GM12864 (cell line): Measurements from ENCODE around the gene HCRT.

Experiments
- DNase-seq: peaks from one replicate; pipeline ENCODE4 v3.0.0-alpha.2; 2011; ENCODE audit warnings: low read depth
- H3K4me3 ChIP-seq: 2 replicates; pipeline ENCODE4 v1.5.1; 2011; ENCODE audit warnings: mild to moderate bottlenecking, low read depth, low read length, control low read depth
- TF ChIP-seq, protein P1 (sequence below): IDR thresholded peaks from 2 replicates; pipeline ENCODE4 v1.5.1; 2011; ENCODE audit warnings: low read depth, mild to moderate bottlenecking, moderate library complexity, low read length, control low read depth, inconsistent platforms; ENCODE audit errors: missing control alignments

The HCRT gene

DNA sequence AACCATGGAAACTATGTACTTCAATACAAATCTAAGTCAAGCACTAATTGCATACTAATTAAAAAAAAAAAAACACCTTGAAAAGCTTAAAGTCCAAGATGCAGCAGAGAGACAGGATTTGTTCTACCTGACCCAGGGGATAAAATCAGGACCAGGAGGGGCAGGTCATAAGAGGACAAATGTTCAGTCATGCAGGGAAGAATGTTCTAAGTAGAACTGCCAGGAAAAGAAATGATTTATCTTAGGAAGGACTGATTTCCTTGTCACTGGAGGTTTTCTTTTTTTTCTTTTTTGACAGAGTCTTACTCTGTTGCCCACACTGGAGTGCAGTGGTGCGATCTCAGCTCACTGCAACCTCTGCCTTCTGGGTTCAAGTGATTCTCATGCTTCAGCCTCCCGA, 18.1 kb upstream of the HCRT start:
- no peak for DNase-seq
- no peak overlapping the region for H3K4me3 ChIP-seq
- TF ChIP-seq, protein P1, sequence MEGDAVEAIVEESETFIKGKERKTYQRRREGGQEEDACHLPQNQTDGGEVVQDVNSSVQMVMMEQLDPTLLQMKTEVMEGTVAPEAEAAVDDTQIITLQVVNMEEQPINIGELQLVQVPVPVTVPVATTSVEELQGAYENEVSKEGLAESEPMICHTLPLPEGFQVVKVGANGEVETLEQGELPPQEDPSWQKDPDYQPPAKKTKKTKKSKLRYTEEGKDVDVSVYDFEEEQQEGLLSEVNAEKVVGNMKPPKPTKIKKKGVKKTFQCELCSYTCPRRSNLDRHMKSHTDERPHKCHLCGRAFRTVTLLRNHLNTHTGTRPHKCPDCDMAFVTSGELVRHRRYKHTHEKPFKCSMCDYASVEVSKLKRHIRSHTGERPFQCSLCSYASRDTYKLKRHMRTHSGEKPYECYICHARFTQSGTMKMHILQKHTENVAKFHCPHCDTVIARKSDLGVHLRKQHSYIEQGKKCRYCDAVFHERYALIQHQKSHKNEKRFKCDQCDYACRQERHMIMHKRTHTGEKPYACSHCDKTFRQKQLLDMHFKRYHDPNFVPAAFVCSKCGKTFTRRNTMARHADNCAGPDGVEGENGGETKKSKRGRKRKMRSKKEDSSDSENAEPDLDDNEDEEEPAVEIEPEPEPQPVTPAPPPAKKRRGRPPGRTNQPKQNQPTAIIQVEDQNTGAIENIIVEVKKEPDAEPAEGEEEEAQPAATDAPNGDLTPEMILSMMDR, result no peak

DNA sequence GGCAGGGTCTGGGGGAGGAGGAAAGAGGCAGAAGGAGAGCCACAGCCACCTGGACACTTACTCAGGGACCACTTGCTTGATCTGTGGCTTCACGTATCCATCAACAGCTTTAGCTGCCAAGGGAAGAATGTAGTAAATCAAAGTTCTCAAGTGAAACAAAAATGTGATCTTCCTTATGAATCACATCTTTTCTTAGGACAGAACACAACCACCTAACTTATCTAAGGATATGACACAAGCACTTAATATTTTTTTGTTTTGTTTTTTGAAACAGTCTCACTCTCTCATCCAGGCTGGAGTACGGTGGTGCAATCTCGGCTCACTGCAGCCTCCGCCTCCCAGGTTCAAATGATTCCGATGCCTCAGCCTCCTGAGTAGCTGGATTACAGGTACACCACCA, 17.4 kb upstream of the HCRT start:
- no peak for DNase-seq
- TF ChIP-seq, protein P1, result no peak
- no peak overlapping the region for H3K4me3 ChIP-seq

DNA sequence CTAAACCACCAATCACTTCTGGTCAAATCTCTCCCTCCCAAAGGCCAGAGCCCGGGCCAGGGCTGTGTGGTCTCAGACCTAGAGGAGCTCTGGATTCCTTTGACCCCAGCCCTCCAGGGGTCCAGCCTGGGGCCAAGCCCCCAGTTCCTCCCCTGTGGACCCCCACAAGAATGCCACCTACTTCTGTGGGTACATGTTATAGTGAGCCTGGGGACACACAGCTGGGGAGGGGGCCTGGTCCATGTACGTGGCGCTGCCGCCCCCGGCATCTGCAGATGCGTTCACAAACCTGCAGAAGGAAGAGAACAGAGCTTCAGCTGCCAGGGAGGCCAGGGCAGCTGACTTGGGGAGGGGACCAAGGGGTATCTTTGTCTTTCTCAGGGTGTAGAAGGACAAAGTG, 16.9 kb upstream of the HCRT start:
- TF ChIP-seq, protein P1, result no peak
- no peak for DNase-seq
- no peak overlapping the region for H3K4me3 ChIP-seq

DNA sequence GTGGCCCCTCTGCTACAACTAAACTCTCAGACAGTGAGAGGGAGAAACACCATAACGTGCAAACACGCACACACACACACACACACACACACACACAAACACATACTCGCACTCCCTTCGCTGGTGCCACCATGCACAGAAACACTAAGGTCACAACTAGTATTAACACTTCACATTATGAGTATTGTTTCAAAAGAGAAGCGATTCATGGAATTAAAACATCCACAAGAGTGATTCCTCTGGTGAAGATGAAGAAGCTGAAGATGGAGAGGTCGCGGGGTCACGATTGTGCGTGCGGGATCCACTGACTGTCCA, 16.2 kb upstream of the HCRT start:
- TF ChIP-seq, protein P1, result no peak
- DNase-seq, result no peak

DNA sequence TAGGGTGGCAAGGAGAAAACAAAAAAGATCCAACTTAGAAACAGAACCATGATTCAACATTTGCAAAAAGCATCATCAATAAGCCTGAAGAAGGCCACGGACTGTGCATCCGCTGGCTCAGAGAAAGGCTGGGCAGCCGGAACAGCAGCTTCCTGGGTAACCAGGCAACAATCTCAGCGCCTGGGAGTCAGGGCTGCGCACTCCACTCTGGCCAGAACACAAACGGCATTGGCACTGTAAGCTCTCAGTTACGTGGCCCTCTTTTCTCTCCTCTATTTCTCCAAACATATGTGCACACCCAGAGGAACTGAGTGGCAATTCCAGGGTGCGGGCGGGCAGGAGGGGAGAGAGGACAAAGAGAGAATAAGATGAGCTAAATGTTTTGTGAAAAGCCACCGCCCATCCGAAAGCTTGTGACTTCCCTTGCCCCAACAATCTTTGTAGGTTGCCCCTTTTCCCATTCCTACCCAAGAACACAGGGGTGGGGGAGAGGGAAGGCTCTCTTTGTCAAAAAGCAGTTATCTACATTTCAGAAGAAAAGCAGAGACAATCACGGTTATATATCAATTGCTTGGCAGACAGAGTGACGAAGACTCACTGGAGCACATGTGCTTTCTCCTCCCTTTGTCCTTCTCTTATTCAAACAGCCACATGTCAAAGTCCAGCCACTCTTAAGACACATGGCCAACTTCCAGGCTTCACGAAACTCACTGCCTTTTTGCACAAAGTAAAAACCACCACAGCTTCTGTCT, 15.6 kb upstream of the HCRT start:
- no peak overlapping the region for H3K4me3 ChIP-seq
- no peak for DNase-seq
- TF ChIP-seq, protein P1, result no peak

More for the DNA sequence above, 16.2 kb upstream of the HCRT start:
- H3K4me3 ChIP-seq, result no peak overlapping the region

DNA sequence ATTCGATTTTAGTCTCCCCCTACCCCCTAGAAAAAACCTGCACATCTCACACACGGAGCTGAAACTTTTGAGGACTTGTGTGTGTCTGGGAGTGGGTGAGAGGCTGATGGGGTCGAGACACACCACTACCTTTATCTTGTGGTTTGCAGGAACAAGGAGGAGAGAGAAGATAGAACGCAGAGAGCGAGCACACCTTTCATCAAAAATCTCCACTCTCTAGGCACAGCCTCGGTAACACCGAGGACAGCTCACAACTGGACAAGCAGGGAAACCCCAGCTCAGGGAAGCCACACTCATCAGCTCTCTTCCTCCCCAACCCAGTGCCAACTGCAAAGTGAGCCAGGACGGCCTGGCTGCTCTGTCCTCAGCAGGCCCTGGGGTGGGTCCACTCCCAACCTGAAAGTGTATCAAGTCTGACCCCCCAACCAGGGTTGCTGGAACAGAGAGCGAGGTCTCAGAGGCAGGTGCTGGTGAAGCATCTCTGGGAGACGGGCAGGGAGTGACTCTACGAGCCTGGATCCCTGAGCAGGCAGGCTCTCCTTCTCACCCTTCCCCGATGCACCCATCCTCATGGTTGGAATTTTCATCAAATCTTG, 14.3 kb upstream of the HCRT start:
- TF ChIP-seq, protein P1, result no peak
- no peak overlapping the region for H3K4me3 ChIP-seq
- no peak for DNase-seq

DNA sequence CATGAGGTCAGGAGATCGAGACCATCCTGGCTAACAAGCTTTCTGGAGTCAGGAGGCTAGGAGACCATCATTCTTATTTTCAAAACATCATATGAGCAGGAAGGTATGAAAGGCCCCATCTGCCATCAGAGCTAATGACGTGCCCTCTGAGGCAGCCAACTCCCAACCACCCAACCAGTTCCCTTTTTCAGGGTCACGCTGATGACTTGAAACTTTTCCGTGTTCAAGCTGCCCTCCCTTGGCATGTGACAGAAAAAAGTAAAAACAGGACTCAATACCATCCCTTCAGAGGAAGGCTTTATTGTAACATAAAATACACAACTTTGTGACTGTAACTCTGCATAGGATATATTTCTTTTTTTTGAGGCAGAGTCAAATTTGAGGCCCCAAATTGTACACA, 13.6 kb upstream of the HCRT start:
- TF ChIP-seq, protein P1, result no peak
- DNase-seq, result no peak
- H3K4me3 ChIP-seq, result no peak overlapping the region
